GM19099 (cell line): ENCODE data around the gene TLX3.

Source experiments
- POLR2A ChIP-seq: IDR thresholded peaks from 3 replicates; pipeline ENCODE4 v1.6.1; 2011; ENCODE audit warnings: low read depth; ENCODE audit not compliant: insufficient read length; ENCODE audit errors: extremely low read depth

Gene TLX3

GRCh38 chr5:171336521-171337209 lies 27.6 kb downstream of the TLX3 start:
- no peak for TF ChIP-seq POLR2A

GRCh38 chr5:171337210-171337569 lies 28.1 kb downstream of the TLX3 start:
- TF ChIP-seq POLR2A, result no peak

GRCh38 chr5:171340042-171340441 lies 31.0 kb downstream of the TLX3 start:
- no peak for TF ChIP-seq POLR2A

GRCh38 chr5:171340491-171340890 lies 31.4 kb downstream of the TLX3 start:
- TF ChIP-seq POLR2A, result no peak

GRCh38 chr5:171342362-171343111 lies 33.5 kb downstream of the TLX3 start:
- TF ChIP-seq POLR2A, result no peak

GRCh38 chr5:171344936-171345608 lies 36.0 kb downstream of the TLX3 start:
- TF ChIP-seq POLR2A, result no peak

- TF ChIP-seq POLR2A, result no peak
These were observed 42.6 kb downstream of the TLX3 start for GRCh38 chr5:171351536-171352073.

- no peak for TF ChIP-seq POLR2A
These were observed 46.3 kb downstream of the TLX3 start for GRCh38 chr5:171355302-171355724.

- TF ChIP-seq POLR2A, result no peak
These were observed 48.8 kb downstream of the TLX3 start for GRCh38 chr5:171357843-171358242.
